ENCODE results near the gene SPEG.

GRCh38 chr2:219449609-219450008 lies 15.0 kb downstream of the SPEG start:
- TF ChIP-seq GATA2 (IDR thresholded peaks at IDR 0.05; ENCODE audit: low read depth, low read length) (no peak), GATA3 (IDR thresholded peaks at IDR 0.05; ENCODE audit: low read depth, low read length) (no peak)
